Gastrocnemius medialis (tissue), 4 donors: ENCODE data around the gene ATP6V0B. TPM values are rescaled to one million over a fixed set of nuclear protein-coding genes. Genes with fewer than 3 reads are reported as not detected.
A peak's percentile ranks its signal among the peaks of the same experiment; 100 is the strongest.

Source experiments
- ATAC-seq, 2 donors: fragments of 150-250 bp; one replicate each; pipeline ENCODE4 v1.9.1; 2016
- DNase-seq, 2 donors: peaks; one replicate each; pipeline ENCODE4 v3.0.0-alpha.2; 2019
- H3K27ac ChIP-seq, 4 donors: fragments of 200-600 bp; sonication (generic); 1 replicate in 1 of 4; 2 replicates in 3 of 4; pipeline ENCODE4 v1.5.1; 2016 to 2018; ENCODE audit warnings: mild to moderate bottlenecking in 2 of 4, moderate library complexity in 1 of 4
- H3K27me3 ChIP-seq, 3 donors: fragments of 200-600 bp; sonication (generic) in 2 of 3; 1 replicate in 1 of 3; 2 replicates in 2 of 3; pipeline versions ENCODE4 v1.5.1 to v1.6.0; 2016 to 2019; ENCODE audit warnings: mild to moderate bottlenecking in 1 of 3, moderate library complexity in 1 of 3
- H3K36me3 ChIP-seq, 2 donors: fragments of 200-600 bp; sonication (generic) in 1 of 2; one replicate each; pipeline ENCODE4 v1.5.1; 2017 to 2018
- H3K4me1 ChIP-seq, 2 donors: fragments of 200-600 bp; sonication (generic) in 1 of 2; one replicate each; pipeline ENCODE4 v1.5.1; 2016 to 2017; ENCODE audit warnings: mild to moderate bottlenecking in 2 of 2
- H3K4me3 ChIP-seq, 4 donors: fragments of 200-600 bp; sonication (generic) in 3 of 4; 1 replicate in 1 of 4; 2 replicates in 3 of 4; pipeline ENCODE4 v1.5.1; 2016 to 2019; ENCODE audit warnings: mild to moderate bottlenecking in 2 of 4
- H3K9me3 ChIP-seq, 3 donors: fragments of 200-600 bp; sonication (generic) in 2 of 3; 1 replicate in 1 of 3; 2 replicates in 2 of 3; pipeline ENCODE4 v1.5.1; 2016 to 2019
- POLR2A ChIP-seq, 2 donors: fragments of 450-650 bp; IDR thresholded peaks; one replicate each; pipeline ENCODE4 v1.6.1; 2017; ENCODE audit warnings: antibody characterized with exemption in 2 of 2, mild to moderate bottlenecking in 2 of 2, moderate library complexity in 2 of 2
- in situ Hi-C, 4 donors: fragments of 200-750 bp; cut with MboI; loops; one replicate each; pipeline versions ENCODE4 v1.15.0 to v1.8.0; 2017; ENCODE audit warnings: low sequenced_read_pairs in 4 of 4
- intact Hi-C: fragments of 100-400 bp; cut with DNase I; formaldehyde crosslinking; loops from one replicate; pipeline ENCODE4 v1.15.1; 2023; ENCODE audit warnings: low total_unique reads
- total RNA-seq, 4 donors: library from RNA; depleted of rRNA; stranded (reverse); fragments of >200 nt; gene quantifications; one replicate each; pipeline versions ENCODE4 v1.1.0 to v1.2.3, GENCODE V29; 2016
- TF ChIP-seq, protein P1 (sequence below), 5 experiments: fragments of 450-650 bp in 3 of 5; fragments of 200-600 bp in 2 of 5; sonication (generic) in 2 of 5; IDR thresholded peaks in 4 of 5; conservative IDR thresholded peaks in 1 of 5; 1 replicate in 4 of 5; 2 replicates in 1 of 5; pipeline ENCODE4 v1.5.1; 2016 to 2019; ENCODE audit warnings: antibody characterized with exemption in 5 of 5, mild to moderate bottlenecking in 3 of 5, moderate library complexity in 3 of 5

Gene ATP6V0B
- total RNA-seq, 4 donors from 2014 or later: 156 to 242 (median 195) TPM

DNA sequence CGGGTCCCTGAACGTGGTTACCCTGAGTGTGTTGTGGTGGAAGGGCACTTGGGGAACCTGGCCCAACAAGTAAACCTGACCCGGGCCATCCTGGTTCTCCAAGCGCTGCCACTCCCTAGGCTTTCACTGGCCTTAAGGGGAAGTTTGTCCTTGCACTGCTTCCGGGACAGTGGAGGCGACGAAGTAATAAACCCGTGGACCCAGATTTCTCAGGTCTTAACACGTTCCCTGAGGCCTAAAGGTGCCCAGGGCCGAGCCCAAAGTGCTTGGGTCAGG lies 16.4 kb downstream of the ATP6V0B start:
- DNase-seq (no peak), ATAC-seq (peak; percentile 37 to 54)
- Histone ChIP-seq H3K4me1 (peaks cover 0 to 17% of the 10 kb centered on the region in 2 donors), H3K4me3 (peak overlapping the region; percentile 63 to 95 (median 70)), H3K27ac (peak overlapping the region; percentile 71 to 83 (median 76)), H3K36me3 (no peaks in the 10 kb centered on the region), H3K9me3 (no peaks in the 10 kb centered on the region), H3K27me3 (no peaks in the 10 kb centered on the region)
- in situ Hi-C loops: loop anchor here in 1 of 4 donors (10.0 kb wide), 1 partner anchor 54 kb away; no protein-coding TSS in a partner anchor
- TF ChIP-seq POLR2A (IDR thresholded peaks at IDR 0.05): no peak
- TF ChIP-seq, protein P1, sequence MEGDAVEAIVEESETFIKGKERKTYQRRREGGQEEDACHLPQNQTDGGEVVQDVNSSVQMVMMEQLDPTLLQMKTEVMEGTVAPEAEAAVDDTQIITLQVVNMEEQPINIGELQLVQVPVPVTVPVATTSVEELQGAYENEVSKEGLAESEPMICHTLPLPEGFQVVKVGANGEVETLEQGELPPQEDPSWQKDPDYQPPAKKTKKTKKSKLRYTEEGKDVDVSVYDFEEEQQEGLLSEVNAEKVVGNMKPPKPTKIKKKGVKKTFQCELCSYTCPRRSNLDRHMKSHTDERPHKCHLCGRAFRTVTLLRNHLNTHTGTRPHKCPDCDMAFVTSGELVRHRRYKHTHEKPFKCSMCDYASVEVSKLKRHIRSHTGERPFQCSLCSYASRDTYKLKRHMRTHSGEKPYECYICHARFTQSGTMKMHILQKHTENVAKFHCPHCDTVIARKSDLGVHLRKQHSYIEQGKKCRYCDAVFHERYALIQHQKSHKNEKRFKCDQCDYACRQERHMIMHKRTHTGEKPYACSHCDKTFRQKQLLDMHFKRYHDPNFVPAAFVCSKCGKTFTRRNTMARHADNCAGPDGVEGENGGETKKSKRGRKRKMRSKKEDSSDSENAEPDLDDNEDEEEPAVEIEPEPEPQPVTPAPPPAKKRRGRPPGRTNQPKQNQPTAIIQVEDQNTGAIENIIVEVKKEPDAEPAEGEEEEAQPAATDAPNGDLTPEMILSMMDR (IDR thresholded peaks at IDR 0.05 in 4 of 5, conservative IDR thresholded peaks at IDR 0.05 in 1 of 5): no peak
- intact Hi-C loops: loop anchor here (1.0 to 5.0 kb wide), 2 partner anchors 11 to 41 kb away; partner anchors contain the start of gene SLC6A9

- ATAC-seq: peak; percentile 89 to 92
- Histone ChIP-seq H3K4me1 (peaks cover 0 to 17% of the 10 kb centered on the region in 2 donors), H3K4me3 (peak within 1 kb of the TSS; percentile 63 to 95 (median 70)), H3K36me3 (no peaks in the 10 kb centered on the region), H3K27me3 (no peaks in the 10 kb centered on the region), H3K9me3 (no peaks in the 10 kb centered on the region), H3K27ac (peak within 1 kb of the TSS; percentile 71 to 83 (median 76))
- TF ChIP-seq, protein P1 (IDR thresholded peaks at IDR 0.05 in 4 of 5, conservative IDR thresholded peaks at IDR 0.05 in 1 of 5): no peak
- TF ChIP-seq POLR2A (IDR thresholded peaks at IDR 0.05): peak; percentile 6 to 30
- peak; percentile 77 to 81 for DNase-seq
- in situ Hi-C loops (loop anchor here in 1 of 4 donors (10.0 kb wide), 1 partner anchor 53 kb away; no protein-coding TSS in a partner anchor), intact Hi-C loops (loop anchor here (1.0 to 5.0 kb wide), 2 partner anchors 11 to 41 kb away; partner anchors contain the start of gene SLC6A9)
These were observed 16.9 kb downstream of the ATP6V0B start, which contains the start of gene CCDC24 for GRCh38 chr1:43991476-43992231. Gene CCDC24 (plus strand): TSS chr1:43991599. CDS start chr1:43991879, 280 bp downstream.

- no peak for TF ChIP-seq POLR2A (IDR thresholded peaks at IDR 0.05)
- TF ChIP-seq, protein P1 (IDR thresholded peaks at IDR 0.05 in 4 of 5, conservative IDR thresholded peaks at IDR 0.05 in 1 of 5): no peak
- intact Hi-C loops: loop anchor here (5.0 kb wide), 1 partner anchor 40 kb away; the partner anchor contains the start of gene SLC6A9
- DNase-seq (peak in 1 of 2 donors; percentile 36), ATAC-seq (no peak)
- Histone ChIP-seq H3K27ac (peak overlapping the region in 2 of 4 donors; percentile 79 to 83), H3K4me3 (peak overlapping the region; percentile 63 to 95 (median 70)), H3K36me3 (no peaks in the 10 kb centered on the region), H3K27me3 (no peaks in the 10 kb centered on the region), H3K4me1 (peaks cover 0 to 17% of the 10 kb centered on the region in 2 donors), H3K9me3 (no peaks in the 10 kb centered on the region)
- in situ Hi-C loops: loop anchor here in 1 of 4 donors (10.0 kb wide), 1 partner anchor 52 kb away; no protein-coding TSS in a partner anchor
These were observed 17.7 kb downstream of the ATP6V0B start for GRCh38 chr1:43992232-43992995.

DNA sequence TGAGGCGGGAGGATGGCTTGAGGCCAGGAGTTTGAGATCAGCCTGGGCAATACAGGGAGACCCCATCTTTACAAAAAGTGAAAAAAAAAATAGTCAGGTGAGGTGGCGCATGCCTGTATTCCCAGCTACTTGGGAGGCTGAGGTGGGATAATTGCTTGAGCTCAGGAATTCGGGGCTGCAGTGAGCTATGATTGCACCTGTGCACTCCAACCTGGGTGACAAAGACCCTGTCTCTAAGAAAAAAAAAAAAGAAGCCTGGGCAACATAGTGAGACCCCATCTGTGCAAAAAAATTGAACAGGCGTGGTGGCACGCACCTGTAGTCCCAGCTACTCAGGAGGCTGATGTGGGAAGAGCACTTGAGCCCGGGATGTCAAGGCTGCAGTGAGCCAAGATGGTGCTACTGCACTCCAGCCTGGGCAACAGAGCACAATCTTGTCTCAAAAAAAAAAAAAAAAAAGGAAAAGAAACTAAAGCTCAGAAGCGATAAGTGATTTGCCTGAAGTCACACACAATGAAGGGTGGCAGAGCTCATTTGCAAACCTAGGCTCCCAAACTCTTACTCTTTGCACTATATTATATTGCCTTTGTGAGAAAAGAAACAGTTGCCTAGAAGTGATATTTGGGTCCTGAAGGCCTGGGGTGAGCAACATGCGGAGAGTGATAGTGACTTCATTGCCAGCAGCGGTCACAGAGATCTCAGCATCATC lies 18.6 kb downstream of the ATP6V0B start:
- no peak overlapping the region for H3K27ac ChIP-seq
- H3K4me3 ChIP-seq: no peak overlapping the region
- H3K9me3 ChIP-seq: no peaks in the 10 kb centered on the region
- H3K4me1 ChIP-seq: peaks cover 0 to 17% of the 10 kb centered on the region in 2 donors
- in situ Hi-C loops: loop anchor here in 1 of 4 donors (10.0 kb wide), 1 partner anchor 51 kb away; no protein-coding TSS in a partner anchor
- ATAC-seq: no peak
- TF ChIP-seq, protein P1 (IDR thresholded peaks at IDR 0.05 in 4 of 5, conservative IDR thresholded peaks at IDR 0.05 in 1 of 5): no peak
- TF ChIP-seq POLR2A (IDR thresholded peaks at IDR 0.05): no peak
- H3K27me3 ChIP-seq: no peaks in the 10 kb centered on the region
- intact Hi-C loops: loop anchor here (5.0 kb wide), 1 partner anchor 39 kb away; the partner anchor contains the start of gene SLC6A9
- H3K36me3 ChIP-seq: no peaks in the 10 kb centered on the region
- DNase-seq: no peak
